ENCODE data around the gene CKM.

Gene CKM

GRCh38 chr19:45354241-45354842 is 31.7 kb upstream of the CKM start:
- no peak for TF ChIP-seq CTCF (IDR thresholded peaks at IDR 0.05; ENCODE audit: borderline replicate concordance, insufficient read depth, low read depth, low read length)
- H3K4me3 ChIP-seq (ENCODE audit: low read depth, low read length) = no peak overlapping the region

GRCh38 chr19:45352914-45353796 is 30.5 kb upstream of the CKM start:
- no peak overlapping the region for H3K4me3 ChIP-seq (ENCODE audit: low read depth, low read length)
- no peak for TF ChIP-seq CTCF (IDR thresholded peaks at IDR 0.05; ENCODE audit: borderline replicate concordance, insufficient read depth, low read depth, low read length)

GRCh38 chr19:45352471-45352870 is 29.8 kb upstream of the CKM start:
- no peak for TF ChIP-seq CTCF (IDR thresholded peaks at IDR 0.05; ENCODE audit: borderline replicate concordance, insufficient read depth, low read depth, low read length)

GRCh38 chr19:45352062-45352461 is 29.4 kb upstream of the CKM start:
- no peak overlapping the region for H3K4me3 ChIP-seq (ENCODE audit: low read depth, low read length)
- no peak for TF ChIP-seq CTCF (IDR thresholded peaks at IDR 0.05; ENCODE audit: borderline replicate concordance, insufficient read depth, low read depth, low read length)

More at GRCh38 chr19:45352471-45352870, 29.8 kb upstream of the CKM start:
- H3K4me3 ChIP-seq (ENCODE audit: low read depth, low read length) = no peak overlapping the region

GRCh38 chr19:45351401-45351952 is 28.8 kb upstream of the CKM start:
- TF ChIP-seq CTCF (IDR thresholded peaks at IDR 0.05; ENCODE audit: borderline replicate concordance, insufficient read depth, low read depth, low read length) = no peak
- no peak overlapping the region for H3K4me3 ChIP-seq (ENCODE audit: low read depth, low read length)

- H3K4me3 ChIP-seq (ENCODE audit: low read depth, low read length) = no peak overlapping the region
- TF ChIP-seq CTCF (IDR thresholded peaks at IDR 0.05; ENCODE audit: borderline replicate concordance, insufficient read depth, low read depth, low read length) = no peak
Observed at GRCh38 chr19:45350477-45351058, 27.9 kb upstream of the CKM start.

All from GM12875 (cell line).